Measurements from ENCODE around the gene CBX7. TPM values are rescaled to one million over a fixed set of nuclear protein-coding genes. Genes with fewer than 3 reads are reported as not detected.

The CBX7 gene
- total and polyA plus RNA-seq, 4 donors, result 2.2 to 21.8 (median 14.9) TPM

DNA sequence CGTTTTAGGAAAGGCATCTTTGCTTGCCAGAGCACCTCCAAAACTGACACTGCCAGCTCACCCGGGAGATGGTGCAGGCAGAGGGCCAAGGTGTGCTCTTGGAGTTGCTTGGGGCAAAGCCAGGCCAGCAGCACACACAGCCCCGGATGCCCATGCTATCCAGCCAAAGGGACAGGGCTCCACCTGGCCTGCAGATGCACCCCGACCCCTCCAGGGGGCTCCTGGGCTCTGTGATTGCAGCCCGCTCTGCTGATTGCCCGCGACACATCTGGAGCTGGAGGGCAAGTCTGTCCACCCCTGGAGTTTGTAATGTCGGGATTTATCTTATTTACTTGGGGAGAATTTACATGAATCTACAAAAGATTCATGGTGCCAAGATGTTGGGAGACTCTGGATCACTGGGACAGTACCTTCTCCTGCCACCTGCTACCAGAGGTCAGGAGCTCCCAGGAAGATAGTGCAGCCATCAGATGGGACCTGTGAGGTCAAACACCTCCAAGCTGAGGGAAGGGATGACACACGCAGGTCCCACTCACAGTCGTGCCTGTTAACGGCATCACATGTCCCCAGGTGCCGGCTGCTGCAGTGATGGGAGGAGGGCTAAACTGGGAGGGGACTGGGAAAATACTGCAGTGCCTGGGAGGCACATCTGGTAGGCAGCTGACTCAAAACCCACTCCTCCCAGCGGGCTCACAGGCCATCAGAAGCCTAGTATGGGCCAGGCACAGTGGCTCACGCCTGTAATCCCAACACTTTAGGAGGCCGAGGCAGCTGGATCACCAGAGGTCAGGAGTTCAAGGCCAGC, 17.2 kb downstream of the CBX7 start:
- Histone ChIP-seq H3K4me1 (ENCODE audit: control insufficient read depth in 4 of 4, insufficient read depth in 4 of 4, low read length in 3 of 4) (peaks cover 0 to 6% (median 0%) of the 10 kb centered on the region in 4 donors), H3K27me3 (ENCODE audit: control insufficient read depth in 4 of 4, insufficient read depth in 4 of 4, low read length in 3 of 4) (no peaks in the 10 kb centered on the region), H3K9ac (ENCODE audit: low read depth in 1 of 2, low read length in 2 of 2) (no peak overlapping the region), H3K27ac (ENCODE audit: low read depth in 1 of 2, low read length in 2 of 2) (no peak overlapping the region), H3K4me3 (ENCODE audit: low read depth in 1 of 3, low read length in 3 of 3) (no peak overlapping the region), H3K9me3 (ENCODE audit: control insufficient read depth in 4 of 4, low read length in 3 of 4) (no peaks in the 10 kb centered on the region), H3K36me3 (ENCODE audit: control insufficient read depth in 4 of 4, insufficient read depth in 3 of 4, low read depth in 1 of 4, low read length in 3 of 4) (peaks cover 0 to 3% (median 1%) of the 10 kb centered on the region in 4 donors)
- TF ChIP-seq TAF1 (conservative IDR thresholded peaks at IDR 0.05) (no peak), SP1 (IDR thresholded peaks at IDR 0.05) (no peak), RAD21 (IDR thresholded peaks at IDR 0.05) (peak in 1 of 2 donors; percentile 55), NR2F2 (IDR thresholded peaks at IDR 0.05) (no peak), YY1 (IDR thresholded peaks at IDR 0.05) (no peak), JUND (IDR thresholded peaks at IDR 0.05) (no peak), GABPA (IDR thresholded peaks at IDR 0.05 in 1 of 2, conservative IDR thresholded peaks at IDR 0.05 in 1 of 2) (no peak), EGR1 (IDR thresholded peaks at IDR 0.05; ENCODE audit: low read depth in 2 of 2) (no peak), FOXA1 (IDR thresholded peaks at IDR 0.05) (no peak), HNF4A (conservative IDR thresholded peaks at IDR 0.05) (no peak)
- TF ChIP-seq, protein P1, sequence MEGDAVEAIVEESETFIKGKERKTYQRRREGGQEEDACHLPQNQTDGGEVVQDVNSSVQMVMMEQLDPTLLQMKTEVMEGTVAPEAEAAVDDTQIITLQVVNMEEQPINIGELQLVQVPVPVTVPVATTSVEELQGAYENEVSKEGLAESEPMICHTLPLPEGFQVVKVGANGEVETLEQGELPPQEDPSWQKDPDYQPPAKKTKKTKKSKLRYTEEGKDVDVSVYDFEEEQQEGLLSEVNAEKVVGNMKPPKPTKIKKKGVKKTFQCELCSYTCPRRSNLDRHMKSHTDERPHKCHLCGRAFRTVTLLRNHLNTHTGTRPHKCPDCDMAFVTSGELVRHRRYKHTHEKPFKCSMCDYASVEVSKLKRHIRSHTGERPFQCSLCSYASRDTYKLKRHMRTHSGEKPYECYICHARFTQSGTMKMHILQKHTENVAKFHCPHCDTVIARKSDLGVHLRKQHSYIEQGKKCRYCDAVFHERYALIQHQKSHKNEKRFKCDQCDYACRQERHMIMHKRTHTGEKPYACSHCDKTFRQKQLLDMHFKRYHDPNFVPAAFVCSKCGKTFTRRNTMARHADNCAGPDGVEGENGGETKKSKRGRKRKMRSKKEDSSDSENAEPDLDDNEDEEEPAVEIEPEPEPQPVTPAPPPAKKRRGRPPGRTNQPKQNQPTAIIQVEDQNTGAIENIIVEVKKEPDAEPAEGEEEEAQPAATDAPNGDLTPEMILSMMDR (IDR thresholded peaks at IDR 0.05; ENCODE audit: low read depth, low read length, missing input control), result peak; percentile 27
- TF ChIP-seq, protein P2, sequence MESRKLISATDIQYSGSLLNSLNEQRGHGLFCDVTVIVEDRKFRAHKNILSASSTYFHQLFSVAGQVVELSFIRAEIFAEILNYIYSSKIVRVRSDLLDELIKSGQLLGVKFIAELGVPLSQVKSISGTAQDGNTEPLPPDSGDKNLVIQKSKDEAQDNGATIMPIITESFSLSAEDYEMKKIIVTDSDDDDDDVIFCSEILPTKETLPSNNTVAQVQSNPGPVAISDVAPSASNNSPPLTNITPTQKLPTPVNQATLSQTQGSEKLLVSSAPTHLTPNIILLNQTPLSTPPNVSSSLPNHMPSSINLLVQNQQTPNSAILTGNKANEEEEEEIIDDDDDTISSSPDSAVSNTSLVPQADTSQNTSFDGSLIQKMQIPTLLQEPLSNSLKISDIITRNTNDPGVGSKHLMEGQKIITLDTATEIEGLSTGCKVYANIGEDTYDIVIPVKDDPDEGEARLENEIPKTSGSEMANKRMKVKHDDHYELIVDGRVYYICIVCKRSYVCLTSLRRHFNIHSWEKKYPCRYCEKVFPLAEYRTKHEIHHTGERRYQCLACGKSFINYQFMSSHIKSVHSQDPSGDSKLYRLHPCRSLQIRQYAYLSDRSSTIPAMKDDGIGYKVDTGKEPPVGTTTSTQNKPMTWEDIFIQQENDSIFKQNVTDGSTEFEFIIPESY (IDR thresholded peaks at IDR 0.05), result no peak
- TF ChIP-seq, protein P3, sequence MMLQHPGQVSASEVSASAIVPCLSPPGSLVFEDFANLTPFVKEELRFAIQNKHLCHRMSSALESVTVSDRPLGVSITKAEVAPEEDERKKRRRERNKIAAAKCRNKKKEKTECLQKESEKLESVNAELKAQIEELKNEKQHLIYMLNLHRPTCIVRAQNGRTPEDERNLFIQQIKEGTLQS (IDR thresholded peaks at IDR 0.05), result no peak
- TF ChIP-seq, protein P4, sequence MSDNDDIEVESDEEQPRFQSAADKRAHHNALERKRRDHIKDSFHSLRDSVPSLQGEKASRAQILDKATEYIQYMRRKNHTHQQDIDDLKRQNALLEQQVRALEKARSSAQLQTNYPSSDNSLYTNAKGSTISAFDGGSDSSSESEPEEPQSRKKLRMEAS (IDR thresholded peaks at IDR 0.05), result no peak
- 67% methylated on average over 15 of the region's 15 CpGs for WGBS
- peak; percentile 73 for DNase-seq (ENCODE audit: low spot score)

DNA sequence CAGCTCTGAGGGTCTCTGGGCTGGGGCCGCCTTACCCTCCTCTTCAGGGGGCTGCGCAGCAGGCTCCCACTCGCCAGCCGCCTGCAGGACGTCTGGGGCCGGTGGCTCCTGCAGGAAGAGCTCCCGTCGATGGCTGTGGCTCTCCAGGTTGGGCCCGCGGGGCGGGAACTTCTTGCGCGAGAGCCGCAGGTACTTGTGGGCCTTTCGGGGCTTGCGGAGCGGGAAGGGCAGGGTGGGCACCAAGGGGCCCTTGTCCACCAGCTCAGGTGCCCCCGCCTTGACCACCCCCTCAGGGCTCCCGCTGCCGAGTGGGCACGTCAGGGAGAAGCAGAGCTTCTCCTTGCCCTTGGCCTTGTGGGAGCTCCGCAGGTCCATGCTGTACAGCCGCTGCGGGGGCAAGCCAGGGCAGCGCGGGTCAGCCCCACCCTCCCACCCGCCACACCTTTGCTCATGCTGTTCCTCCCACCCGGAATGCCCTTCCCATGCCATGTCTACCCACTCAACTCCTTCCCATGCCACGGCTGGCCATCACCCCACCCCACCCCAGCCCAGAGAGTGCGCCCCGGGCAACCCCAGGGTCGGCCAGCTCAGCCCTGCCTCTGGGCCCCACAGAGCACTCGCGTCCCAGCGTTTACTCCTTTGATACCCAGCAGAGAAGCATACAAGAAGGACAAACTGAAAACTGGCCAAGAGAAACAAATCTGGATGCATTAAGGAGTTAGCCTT, 18.0 kb downstream of the CBX7 start:
- WGBS, result 95% methylated on average over 35 of the region's 35 CpGs
- no peak for DNase-seq (ENCODE audit: low spot score)

More for the DNA sequence above, 18.0 kb downstream of the CBX7 start:
- H3K27me3 ChIP-seq (ENCODE audit: control insufficient read depth in 4 of 4, insufficient read depth in 4 of 4, low read length in 3 of 4), result no peaks in the 10 kb centered on the region
- no peak overlapping the region for H3K9ac ChIP-seq (ENCODE audit: low read depth in 1 of 2, low read length in 2 of 2)
- no peaks in the 10 kb centered on the region for H3K9me3 ChIP-seq (ENCODE audit: control insufficient read depth in 4 of 4, low read length in 3 of 4)
- peaks cover 0 to 6% (median 0%) of the 10 kb centered on the region in 4 donors for H3K4me1 ChIP-seq (ENCODE audit: control insufficient read depth in 4 of 4, insufficient read depth in 4 of 4, low read length in 3 of 4)
- no peak overlapping the region for H3K27ac ChIP-seq (ENCODE audit: low read depth in 1 of 2, low read length in 2 of 2)
- peaks cover 0 to 3% (median 1%) of the 10 kb centered on the region in 4 donors for H3K36me3 ChIP-seq (ENCODE audit: control insufficient read depth in 4 of 4, insufficient read depth in 3 of 4, low read depth in 1 of 4, low read length in 3 of 4)
- TF ChIP-seq RAD21 (IDR thresholded peaks at IDR 0.05), result no peak
- TF ChIP-seq, protein P5, sequence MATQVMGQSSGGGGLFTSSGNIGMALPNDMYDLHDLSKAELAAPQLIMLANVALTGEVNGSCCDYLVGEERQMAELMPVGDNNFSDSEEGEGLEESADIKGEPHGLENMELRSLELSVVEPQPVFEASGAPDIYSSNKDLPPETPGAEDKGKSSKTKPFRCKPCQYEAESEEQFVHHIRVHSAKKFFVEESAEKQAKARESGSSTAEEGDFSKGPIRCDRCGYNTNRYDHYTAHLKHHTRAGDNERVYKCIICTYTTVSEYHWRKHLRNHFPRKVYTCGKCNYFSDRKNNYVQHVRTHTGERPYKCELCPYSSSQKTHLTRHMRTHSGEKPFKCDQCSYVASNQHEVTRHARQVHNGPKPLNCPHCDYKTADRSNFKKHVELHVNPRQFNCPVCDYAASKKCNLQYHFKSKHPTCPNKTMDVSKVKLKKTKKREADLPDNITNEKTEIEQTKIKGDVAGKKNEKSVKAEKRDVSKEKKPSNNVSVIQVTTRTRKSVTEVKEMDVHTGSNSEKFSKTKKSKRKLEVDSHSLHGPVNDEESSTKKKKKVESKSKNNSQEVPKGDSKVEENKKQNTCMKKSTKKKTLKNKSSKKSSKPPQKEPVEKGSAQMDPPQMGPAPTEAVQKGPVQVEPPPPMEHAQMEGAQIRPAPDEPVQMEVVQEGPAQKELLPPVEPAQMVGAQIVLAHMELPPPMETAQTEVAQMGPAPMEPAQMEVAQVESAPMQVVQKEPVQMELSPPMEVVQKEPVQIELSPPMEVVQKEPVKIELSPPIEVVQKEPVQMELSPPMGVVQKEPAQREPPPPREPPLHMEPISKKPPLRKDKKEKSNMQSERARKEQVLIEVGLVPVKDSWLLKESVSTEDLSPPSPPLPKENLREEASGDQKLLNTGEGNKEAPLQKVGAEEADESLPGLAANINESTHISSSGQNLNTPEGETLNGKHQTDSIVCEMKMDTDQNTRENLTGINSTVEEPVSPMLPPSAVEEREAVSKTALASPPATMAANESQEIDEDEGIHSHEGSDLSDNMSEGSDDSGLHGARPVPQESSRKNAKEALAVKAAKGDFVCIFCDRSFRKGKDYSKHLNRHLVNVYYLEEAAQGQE (IDR thresholded peaks at IDR 0.05), result no peak
- TF ChIP-seq FOXA2 (IDR thresholded peaks at IDR 0.05), result no peak
- no peak overlapping the region for H3K4me3 ChIP-seq (ENCODE audit: low read depth in 1 of 3, low read length in 3 of 3)
